ENCODE measurements around the gene AVPR2.

AVPR2 gene

DNA sequence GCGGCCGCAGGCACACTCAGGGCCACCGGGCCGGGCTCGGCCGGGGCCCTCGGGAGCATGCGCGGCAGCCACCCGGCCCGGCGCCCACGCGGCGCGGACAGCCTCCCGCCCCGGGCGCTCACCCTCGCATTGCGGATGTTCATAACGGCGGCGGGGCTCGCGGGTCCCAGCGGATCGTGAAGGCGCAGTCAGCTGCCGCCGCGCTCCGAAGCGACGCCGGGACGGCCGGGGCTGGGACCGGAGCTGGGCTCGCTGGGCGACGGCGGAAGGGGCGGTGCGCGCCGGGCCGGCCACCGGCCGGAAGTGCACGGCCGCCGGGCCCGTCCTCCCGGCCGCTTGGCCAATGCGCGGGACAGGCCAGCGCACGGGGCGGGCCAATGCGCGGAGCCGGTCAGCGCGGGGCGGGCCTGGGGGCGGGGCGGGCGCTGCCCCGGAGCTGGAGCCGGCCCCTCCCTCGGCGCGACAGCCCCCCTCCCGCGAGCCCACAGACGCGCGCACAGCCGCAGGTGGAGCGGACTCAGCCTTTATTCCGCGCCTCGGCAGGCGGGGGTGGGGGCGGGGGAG is 30.4 kb downstream of the AVPR2 start, which contains the start of gene NAA10:
TSS of gene NAA10 (minus strand) at position 276 of the 564 bp plus-strand sequence. CDS start at position 143, 133 bp downstream.
- DNase-seq: peak; percentile 82

DNA sequence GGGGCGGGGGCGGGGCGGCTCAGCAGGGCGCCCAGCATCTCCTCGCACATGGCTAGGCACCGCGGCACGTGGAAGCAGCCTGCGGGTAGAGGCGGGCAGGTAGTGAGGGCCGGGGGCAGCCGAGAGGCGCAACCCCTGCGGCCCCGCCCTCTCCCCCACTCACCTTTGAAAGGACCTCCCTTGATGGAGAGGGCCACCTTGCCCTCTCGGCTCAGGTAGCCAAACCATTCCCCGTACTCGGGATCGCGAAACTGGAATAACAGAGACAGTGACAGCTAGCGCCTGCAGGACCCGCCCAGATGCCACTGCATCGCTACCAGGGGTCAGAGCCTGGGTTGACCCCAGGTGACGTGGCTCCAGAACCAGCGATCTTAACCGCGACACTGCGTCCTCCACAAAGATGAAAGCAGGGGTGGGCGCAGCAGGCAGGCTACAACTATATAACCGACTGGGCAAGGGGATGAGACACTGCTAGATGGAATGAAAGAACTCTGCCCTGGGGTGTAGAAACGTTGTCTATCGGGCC is 30.9 kb downstream of the AVPR2 start:
- DNase-seq: no peak

DNA sequence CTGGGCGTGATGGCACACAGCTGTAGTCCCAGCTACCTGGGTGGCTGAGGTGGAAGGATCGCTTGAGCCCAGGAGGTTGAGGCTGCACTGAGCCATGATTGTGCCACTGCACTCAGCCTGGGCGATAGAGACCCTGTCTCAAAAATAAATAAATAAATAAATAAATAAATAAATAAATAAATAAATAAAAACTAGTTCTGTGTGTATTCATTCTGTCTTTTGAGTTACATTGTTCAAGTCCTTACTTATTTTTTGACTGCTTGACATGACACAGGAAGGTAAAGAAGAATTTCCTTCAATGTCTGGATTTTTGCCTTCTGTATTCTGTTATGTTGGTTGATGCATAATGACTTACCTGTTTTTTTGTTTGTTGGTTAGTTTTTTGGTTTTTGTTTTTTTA is 32.6 kb downstream of the AVPR2 start:
- DNase-seq: no peak

DNA sequence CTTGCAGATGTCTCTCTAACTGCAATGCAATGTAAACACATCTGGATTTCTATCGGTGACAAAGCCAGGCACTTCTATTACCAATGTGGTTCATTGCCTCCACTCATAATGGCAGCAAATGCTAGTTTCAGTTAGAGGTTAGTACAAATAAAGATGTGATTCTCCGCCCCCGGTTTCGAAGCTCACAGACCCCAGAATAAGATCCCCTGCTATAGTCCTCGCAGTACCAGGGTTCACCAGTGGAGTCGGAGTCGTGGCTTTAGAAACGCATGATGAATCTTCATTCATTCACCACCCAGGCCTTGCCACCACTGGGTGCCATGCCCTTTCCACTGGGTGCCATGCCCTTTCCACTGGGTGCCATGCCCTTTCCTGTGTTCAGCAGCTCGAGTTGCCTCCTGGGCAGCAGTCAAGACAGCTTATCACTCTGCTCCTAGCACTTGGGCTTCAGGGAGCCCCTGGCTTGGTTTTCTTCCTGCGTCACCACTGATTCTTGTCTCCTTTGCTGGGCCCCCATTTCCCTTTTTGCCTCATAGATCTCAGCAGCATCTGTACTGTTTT is 33.8 kb downstream of the AVPR2 start:
- no peak for DNase-seq

DNA sequence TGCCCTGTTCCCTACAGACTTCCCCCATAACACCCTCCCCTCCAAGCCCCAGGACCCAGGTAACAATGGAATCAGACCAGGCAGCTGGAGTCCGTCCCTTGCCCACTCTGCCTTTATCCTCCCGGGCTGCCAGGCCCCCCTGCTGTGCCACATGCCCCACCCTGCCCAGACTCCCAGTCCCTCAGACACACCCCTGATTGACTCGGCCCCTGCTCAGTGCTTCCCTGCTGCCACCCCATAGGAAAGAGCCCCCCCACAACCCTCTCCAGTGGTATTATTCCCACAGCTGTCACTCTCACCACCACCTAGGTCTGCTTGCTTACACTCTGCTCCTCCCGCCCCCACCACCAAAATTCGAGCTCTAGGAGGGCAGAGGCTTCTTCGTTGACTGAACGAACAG is 35.1 kb downstream of the AVPR2 start:
- peak; percentile 45 for DNase-seq

DNA sequence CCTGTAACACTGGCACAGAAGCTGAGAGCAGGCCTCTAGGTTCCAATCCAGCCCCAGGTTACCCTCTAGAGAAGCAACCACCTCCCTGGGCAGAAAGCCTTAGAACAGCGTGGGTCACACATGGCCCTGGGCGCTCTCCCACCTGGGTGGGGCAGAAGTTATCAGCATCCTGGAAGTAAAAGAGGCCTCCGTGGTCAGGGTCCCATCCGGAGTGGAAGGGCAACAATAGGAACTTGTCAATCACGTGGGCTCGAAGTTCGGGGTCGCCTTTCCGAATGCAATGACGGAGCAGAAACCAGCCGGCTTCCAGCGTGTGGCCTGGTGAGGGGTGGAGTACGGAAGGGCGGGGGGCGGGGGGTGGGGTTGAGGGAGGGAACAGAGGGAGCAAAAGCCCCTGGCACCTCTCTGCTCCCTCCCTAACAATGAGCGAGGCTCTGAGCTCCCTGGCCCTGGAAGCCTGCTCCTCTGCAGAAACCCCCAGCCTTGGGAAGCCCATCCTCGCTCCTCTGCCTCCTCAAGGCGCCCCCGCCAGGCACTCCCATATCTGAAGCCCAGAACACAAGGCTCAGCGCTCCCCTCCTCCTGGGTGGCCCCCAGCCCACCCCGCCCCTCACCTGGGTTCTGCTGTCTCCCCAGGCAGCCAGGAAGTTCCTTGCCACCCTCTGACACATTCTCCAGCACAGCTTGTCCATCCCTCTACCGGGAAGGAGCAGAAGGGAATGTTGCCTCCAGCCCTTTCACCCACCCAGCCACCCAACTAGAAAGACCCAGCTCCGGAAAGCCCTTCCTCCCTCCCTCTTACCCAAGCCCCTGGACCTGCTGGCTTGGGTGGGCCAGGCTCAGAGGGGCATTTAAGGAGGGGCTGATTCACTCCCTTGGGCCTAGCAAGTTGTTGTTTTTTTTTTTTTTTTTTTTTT is 37.1 kb downstream of the AVPR2 start:
- no peak for DNase-seq

DNA sequence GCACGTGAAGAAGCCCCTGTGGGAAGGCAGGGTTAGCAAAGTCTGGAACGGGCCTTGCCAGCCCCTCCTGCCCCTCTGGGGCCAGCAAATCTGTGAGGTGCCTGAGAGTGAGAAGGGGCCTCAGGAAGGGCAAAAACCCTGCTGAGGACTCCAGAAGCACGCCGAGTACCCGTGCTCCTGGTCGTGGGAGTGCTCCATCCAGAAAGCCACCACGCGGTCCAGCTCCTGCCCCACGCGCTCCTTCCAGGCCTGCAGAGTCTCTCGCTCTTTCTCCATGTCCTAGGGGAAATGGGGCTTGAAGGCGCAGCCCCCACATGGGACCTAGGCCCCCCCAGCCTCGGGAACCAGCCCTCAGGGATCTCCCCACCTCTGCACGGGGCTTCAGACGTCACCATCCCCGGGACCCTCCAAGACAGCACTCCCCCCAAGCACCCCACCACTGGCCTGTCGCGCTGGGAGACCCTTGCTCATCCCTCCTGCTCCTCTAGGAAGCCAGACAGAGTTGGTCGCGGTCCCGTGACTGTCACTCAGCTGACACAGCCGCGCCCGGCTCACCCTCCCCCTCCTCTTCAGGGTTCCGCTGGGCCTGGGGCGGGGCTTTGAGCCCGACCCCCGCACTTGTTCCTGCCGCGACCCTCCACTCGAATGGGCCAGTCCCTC is 39.8 kb downstream of the AVPR2 start, which contains the start of gene RENBP:
TSS of gene RENBP (minus strand) at position 504 of the 660 bp plus-strand sequence. CDS start at position 471, 33 bp downstream.
- DNase-seq: peak; percentile 2

DNA sequence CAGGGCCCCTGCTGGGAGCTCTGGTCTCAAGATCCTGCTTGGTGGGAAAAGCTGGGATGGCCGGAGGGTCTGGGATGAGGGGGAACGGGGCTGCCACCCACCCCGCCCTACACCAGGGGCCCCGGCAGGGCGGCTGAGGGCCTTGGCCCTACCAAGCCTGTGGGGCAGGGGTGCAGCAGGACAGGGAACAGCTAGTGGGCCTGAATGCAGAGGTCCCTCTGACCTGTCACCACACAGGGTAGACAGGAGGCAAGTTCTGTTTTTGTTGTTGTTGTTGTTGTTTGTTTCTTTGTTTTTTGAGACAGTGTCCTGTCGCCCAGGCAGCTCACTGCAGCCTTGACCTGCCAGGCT is 40.3 kb downstream of the AVPR2 start:
- DNase-seq: no peak

DNA sequence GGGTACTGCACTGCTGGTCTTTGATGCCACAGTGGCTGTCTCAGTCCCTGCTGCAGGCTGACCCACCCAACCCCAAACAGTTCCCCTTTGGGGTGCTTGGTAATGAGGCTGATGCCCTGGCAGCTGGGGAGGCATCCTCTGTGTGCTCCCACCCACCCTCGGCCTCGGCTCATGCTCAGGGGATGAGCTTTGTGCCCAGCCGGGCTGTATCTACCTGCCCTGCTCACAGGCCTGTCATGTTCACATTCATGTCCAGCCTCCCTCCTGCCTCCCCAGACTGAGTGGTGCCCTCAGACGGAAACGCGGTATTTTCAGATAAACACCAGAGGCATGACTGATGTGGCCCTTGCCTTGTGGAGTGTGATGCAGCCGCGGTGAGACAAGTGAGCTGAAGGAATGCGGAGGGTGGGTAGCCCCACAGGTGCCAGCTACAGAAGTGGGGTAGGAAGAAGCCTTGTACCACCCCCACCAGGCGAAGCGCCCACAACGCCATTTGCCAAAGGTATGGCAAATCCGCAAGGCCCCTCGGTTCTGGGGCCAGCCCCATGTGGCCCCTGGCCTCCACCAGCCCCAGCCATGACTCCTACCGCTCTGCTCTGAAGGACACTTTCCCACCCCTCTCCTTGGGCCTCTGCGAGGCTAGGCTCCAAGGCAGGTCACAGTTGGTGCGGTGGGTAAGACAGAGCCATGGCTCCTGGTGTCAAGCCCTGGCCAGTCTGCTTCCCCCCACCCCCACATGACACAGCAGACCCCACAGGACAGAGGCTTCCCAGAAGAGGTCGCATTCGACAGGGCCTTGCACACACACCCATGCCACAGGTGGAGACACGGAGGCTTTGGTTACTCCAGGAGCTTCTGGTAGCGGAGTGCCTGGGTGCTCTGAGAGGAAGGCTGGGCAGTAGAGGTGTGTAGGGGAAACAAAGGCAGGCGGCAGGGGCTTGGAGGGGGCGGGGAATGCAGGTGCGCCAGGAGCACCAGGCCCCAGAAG is 41.8 kb downstream of the AVPR2 start:
- DNase-seq: no peak

DNA sequence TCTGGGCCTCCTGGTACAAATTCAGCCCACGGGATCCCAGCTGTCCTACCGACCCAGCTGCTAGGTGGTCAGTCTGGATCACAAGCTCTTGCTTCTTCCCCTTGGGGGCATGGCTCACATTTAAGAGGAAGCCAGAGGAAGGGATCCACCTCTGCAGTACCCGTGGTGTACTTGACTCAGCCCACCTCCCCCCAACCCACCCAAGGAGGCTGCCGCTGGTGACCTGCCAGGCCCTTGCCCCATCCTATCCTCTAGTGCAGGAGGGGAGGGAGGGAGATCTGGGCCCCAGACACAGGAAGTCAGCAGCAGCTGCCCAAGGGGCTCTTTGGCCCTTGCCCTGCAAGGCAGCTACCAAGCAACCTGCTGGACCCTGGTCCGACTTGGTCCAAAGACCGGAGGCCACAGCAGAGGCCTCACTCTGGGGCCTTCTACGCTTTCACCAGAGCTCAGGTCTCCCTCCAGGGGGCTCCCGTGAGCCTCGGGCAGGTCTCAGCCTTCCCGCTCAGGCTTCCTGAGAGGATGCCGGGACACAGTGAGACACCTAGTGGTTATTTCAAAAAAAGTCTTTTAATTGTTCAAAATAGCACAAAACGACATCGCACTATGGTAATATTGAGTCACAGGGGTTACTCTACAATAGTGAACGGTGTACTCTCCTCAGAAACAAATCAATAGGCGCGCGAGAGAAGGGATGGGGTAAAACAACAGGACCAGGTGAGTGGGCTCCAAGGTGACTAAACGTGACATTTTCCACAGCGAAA is 42.7 kb downstream of the AVPR2 start:
- DNase-seq: peak; percentile 74

DNA sequence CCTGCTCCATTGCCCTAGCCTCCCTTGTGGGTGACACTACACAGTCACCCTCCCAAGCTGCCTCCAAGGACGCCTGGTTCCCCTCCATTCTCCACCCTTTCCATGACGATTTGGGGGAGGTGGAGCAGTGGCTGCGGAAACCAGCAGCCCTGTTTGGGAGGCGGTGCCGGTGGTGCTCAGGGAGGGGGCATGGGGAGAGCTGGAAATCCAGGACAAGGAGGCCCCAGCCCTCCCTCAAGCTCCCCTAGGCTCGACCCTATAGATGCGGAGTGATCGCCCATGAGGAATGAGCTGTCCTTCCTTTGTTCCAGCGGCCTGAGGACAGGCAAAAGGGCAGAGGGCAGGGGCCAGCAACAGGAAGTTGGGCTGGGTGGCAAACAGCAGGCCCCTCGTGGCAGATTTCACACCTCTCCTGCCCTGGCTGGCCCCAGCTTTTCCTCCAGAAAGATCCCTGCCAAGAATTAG is 43.6 kb downstream of the AVPR2 start:
- no peak for DNase-seq

DNA sequence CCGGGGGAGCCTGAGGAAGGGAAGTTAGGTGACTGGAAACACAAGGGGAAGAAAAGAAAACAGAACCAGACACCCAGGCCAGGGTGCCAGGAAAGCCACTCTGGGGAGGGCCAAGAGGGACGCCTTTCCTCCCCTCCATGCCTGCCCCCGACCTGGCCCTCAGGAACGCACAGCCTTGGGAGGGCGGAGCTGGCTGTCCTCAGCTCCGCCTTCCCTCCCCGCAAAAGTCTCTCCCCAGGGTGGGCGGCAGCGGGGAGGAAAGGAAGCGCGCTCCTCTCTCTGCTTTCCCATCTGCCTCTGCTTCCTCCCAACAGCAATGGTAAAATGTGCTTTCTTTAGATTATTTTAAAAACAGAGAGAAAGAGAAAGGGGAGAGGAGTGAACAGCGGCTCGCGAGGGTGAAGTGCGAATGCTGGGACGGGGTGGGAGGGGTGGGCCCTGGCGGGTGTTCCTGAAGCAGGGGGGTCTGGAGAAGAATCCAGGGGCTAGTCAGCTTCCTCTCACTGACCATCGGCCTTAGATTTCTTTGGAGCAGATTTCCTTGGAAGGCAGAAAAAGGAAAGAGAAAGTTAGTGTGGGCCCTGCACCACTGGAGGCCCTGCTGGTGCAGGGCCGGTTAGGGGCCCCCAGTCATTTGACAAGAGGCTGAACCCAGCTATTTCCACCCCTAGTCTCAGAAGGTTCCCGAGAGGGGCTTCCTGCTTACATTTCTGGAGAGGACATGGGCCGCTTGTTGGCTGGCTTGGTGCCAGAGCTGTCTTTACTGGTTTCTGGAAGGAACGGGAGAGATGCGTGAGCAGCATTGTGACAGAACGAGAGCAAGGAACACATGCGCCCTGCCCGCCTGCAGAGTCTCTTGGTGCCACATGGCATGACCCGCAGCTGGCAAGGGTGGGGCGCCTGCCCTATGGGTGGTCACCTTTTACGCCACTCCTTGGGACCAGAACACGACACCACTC is 44.7 kb downstream of the AVPR2 start:
- DNase-seq: no peak

DNA sequence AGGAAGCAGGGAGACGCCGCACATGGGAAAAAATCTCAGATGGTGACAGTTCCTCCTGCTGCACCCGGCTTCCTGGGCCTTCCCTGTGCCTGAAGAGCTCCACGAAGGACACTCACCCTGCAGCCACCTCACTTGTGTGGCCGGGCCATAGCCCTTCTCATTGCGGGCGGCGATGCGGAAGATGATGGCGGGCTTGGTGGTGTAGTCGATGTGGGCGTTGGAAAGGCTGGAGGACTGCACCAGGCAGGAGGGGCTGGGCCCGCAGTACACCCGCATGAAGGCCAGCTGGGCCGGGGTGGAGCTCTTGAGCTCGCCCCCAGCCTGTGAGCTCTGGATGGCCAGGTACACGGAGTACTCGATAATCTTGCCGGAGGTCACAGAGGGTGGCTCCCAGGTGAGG is 45.7 kb downstream of the AVPR2 start:
- DNase-seq: no peak

DNA sequence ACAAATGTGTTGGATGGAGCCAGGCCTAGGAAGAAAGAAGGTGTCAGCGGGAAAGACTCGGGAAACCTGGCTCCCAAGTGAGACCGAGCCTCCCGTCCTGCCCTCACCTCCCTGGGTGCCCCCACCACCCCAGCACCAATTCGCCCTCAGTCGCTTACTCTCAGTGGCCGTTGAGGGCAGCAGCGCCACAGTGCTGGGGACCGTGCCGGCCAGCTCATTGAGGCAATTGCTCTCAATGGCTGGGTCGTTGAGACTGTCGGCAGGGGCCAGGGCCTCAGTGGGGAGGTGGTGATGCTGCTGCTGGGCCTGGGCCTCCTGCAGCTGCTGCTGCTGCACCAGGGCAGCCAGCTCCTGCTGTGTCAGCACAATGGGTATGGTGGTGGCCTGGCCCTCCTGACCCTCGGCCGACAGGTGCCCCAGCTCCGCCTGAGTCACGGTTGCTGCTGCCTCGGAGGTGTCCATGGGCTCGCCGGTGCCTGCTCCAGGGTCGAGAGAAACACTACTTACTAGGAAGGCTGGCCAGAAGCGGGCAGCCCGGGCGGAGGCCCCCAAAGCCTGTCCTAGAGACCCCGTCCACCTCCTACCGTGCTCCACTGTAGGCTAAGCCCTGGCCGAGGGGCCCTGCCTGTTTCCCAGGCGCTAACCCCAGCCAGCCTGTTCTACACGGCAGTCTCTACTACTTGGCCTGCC is 47.4 kb downstream of the AVPR2 start:
- no peak for DNase-seq

DNA sequence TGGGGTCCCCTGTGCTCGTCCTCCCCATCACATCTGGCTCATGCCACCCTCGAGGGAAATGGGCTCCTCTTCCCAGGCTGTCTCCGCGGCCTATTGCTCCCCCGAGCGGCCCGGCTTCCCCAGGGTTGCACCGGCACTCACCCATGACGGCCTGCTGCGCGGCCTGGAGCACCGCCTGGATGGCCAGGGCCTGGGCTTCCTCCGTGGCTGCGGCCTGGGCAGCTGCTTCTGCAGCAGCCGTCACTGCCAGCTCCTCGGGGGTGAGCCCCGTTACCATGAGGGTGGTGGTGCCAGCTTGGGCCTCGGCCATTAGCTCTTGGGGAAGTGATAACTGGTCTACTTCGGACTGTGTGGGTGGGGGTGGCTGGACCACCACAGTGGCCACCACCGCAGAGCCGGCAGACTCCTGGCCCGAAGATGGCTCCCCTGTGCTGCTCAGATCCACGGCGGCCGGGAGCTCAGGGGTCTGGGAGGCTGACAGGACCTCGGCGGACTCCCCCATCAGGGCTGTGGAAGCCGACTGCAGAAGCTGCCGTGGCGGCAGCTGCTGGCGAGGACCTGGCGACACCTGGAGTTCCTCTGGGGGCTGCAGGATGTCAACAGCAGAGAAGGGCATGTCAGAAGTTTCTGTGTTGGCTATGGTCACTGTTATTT is 48.0 kb downstream of the AVPR2 start:
- no peak for DNase-seq

DNA sequence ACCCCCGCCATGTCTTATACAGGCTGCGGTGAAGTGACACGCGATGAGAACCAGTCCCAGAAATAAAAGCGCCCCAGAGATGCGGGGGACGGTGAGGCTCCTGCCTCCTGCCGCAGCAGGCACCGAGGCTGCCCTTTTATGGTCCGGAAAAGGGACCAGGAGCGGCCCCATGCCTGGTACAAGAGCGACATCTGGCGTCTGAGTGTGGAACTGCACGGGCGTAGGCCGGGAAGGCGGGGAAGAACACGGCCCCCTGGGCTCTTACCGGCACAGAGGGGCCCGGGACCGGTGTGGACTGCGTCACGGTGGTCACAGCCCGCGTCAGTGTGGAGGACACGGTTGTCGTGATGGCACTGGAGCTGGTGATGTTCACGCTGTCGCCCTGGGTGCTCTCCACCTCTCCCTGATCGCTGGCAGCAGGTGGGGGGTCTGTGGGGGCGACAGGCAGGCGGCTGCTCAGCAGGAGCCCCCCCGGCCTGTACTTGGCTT is 48.9 kb downstream of the AVPR2 start:
- peak; percentile 28 for DNase-seq

DNA sequence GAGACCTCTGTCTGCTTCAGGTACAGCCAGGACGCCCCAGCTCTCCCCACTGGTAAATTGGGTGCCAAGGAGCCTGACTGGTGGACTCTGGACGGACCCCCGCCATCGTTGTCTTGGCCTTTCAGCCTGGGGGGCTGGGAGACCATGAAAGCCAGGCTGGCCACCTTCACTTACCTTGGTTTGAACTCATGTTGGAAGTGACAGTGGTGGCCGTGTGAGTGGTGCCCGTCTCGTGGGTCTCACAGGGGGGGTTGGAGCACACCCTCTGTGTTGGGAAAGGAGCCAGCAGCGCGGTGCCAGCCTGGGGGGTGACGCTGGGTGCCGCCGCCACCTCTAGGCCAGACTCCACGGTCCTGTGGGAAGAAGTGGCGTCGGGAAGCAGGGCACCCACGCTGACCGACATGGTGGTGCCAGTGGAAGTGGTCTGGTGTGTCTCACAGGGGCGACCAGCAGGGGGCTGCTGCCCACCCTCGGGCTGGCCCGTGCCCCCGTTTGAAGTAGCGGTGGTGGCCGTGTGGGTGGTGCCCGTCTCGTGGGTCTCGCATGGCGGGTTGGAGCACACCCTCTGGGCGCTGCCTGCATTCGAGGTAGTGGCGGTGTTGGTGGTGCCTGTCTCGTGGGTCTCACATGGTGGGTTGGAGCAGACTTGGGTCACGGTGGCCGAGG is 49.6 kb downstream of the AVPR2 start:
- DNase-seq: no peak

Measured in NCI-H345 (cell line).